GM19099 (cell line): ENCODE measurements around the gene C1QL1.

Source experiments
- POLR2A ChIP-seq: IDR thresholded peaks from 3 replicates; pipeline ENCODE4 v1.6.1; 2011; ENCODE audit warnings: low read depth; ENCODE audit not compliant: insufficient read length; ENCODE audit errors: extremely low read depth

C1QL1 gene

DNA sequence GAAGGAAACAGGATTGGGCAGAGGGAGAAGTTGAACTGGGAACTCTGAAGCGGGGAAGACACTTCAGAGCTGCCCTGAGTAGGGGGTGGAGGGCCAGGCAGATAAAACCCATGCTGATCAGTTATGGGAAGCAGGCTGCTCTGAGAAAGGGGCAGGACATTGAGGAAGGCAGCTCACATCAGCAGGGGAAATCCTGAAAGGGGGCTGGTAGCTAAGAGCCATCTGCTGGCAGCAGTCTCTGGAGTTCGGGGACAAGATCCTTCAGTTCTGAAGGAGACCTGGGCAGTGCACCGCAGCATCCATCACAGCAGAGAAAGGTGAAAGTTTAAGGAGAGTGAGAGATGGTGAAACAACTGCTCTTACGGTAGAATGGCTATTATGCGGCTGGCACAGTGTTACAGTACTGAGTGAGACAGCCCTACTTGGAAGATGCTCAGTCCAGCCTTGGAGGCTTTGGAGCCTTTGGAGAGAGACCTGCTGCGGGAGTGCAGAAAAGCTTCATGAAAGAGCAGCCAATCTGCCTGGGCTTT is 15.1 kb downstream of the C1QL1 start:
- no peak for TF ChIP-seq POLR2A

DNA sequence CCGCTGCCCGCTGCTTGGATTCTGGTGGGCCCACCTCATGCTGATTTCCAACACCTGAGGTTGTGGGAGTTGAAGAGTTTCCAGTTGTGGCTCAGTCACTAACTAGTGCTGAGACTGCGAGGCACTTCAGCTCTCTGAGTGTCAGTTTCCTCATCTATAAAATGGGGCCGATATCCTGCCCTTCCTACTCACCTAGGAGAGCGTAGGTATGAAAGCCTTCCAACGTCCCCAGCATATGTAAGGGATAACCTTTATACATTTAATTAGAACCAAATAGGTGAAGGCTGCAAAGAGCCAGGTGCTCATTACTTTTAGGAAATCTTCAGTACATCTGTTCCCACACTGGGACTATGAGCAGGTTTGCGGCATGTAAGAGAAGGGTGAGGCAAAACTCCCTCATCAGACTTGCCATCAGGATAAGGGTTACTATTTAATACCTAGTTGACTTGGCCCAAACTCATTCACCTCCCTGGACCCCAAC is 19.7 kb downstream of the C1QL1 start:
- no peak for TF ChIP-seq POLR2A

DNA sequence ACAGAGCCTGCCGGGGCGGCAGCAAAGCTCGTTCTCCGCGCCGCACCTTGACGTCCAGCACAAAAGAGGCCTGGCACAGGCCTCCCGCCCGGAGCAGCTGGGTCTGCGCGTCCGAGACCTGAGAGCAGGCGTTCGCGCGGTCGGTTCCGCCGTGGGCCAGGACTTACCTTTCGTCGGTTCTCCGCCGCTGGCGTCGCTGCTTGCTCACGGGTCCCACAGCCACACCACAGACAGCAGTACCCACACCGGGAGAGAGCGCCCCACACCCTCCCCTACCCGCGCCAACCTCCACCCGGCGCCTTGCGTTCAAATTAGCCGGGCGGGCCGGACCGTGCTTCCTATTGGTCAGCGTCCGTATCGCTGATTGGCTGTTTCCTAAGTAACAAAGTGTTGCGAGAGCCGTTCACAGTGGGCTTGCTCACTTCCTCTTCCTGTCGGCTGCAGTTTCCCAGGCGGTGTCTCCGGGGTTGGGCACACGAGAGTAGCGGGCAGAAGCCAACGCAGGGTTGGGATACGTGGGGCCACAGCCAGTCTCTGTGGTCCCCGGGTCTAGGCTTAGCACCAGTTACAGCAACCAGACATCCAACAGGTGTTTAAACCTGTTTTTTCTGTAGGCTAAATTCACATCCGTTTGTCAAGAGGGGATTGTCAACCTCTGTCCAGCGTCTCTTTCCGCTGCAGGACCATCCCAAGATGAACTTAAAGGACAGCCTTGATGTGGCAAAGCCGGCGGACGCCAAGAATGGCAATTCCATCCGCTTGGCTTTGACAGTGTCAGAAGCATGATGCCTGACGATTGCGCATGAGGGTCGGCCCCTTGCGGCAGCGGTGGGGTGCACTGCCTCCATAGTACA is 20.4 kb downstream of the C1QL1 start, which contains the start of gene KIF18B:
TSS of gene KIF18B (minus strand) at position 313 of the 854 bp plus-strand sequence. CDS start 11,429 bp downstream, outside the sequence.
- peak; percentile 92 for TF ChIP-seq POLR2A

- TF ChIP-seq POLR2A: no peak
Observed at GRCh38 chr17:44942456-44942855, 25.6 kb downstream of the C1QL1 start.

- TF ChIP-seq POLR2A: no peak
Observed at GRCh38 chr17:44941712-44942331, 26.3 kb downstream of the C1QL1 start.

DNA sequence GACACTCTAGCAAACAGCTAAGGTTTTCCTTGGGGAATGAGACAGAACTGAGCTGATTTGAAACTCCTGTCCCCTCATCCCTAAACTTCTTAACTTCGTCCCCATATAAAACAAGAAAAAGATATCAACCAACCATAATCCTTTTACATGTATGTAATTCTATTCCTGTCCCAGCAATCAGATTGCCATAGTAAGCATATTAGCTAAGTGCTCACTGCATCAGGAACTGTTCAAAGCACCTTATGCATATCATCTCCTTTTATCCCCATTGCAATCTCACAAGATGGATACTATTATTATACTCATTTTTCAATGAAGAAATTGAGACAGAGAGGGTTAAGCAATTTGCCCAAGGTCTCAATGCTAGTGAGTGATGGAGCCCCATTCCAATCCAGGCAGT is 27.3 kb downstream of the C1QL1 start:
- no peak for TF ChIP-seq POLR2A

DNA sequence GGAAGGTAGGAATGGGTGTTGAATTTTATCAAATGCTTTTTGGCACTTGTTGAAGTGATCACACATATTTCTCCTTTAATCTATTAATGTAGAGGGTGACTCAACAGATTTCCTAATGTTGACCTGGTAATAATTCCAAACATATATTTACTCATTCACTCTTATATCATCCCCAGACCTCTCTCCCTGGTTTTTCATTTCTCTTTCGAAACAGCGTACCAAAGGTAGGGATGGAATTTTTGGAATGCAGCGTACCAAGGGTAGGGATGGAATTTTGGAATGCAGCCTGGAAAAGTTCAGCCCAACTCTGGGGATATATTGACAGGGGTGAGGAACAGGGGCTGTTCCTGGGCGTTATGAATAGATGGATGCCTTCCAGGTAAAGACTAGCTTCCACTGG is 27.8 kb downstream of the C1QL1 start:
- no peak for TF ChIP-seq POLR2A

- TF ChIP-seq POLR2A: no peak
Observed at GRCh38 chr17:44935116-44935515, 33.0 kb downstream of the C1QL1 start.

- no peak for TF ChIP-seq POLR2A
Observed at GRCh38 chr17:44934745-44935105, 33.4 kb downstream of the C1QL1 start.

DNA sequence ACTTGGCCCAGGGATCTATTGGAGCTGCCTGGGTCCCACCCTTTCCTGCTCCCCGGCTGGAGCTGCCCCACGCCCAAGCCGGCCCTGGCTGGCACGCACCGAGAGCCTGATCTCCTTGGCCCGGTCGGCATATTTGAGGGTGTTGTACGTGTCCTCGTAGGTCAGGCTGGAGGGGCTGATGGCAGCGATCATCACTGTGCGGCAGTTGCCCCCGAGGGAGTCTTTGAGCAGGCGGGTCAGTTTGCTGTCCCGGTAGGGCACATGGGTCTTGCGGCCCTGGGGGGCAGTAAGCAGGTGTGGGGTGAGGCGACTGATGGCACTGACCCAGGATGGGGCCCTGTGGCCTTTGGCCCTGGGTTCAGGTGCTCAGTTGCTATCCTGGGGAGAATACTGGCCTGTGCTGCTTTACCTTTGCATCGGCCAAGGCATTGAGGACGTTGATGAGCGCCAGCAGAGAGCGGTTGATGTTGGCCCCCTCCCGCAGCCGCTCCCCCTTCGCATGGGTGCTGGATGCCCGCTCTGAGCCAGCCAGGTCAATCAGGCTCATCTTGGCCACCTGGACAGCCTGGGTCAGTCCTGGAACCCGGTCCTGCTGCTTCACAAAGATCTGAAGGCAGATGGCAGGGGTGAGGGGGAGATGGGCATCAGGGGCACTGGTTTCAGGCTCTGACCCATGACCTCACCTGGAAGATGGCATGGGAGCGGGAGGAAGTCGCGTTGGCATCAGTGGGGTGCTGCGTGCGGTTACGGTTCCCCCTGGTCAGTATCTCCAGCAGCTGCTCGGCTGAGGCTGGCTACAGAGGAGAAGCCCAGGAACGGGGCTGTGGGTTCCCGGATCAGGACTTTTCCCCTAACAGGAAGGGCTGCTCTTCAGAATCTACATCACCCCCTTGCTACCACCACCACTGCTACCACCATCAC is 34.0 kb downstream of the C1QL1 start:
- no peak for TF ChIP-seq POLR2A

DNA sequence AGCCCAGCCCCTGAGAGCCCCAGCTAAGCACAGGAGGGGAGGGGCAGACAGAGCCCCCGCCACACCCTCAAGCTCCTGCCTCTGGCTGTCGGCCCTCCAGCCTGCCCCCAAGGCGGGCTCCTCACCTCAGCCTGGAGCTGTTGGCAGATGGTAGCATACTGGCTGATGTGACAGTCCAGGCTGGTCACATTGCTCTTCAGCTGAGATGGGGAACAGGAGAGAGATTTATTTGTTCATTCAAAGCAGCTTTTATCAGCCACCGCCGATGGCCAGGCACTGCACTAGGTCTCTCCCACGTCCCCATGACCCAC is 35.4 kb downstream of the C1QL1 start:
- no peak for TF ChIP-seq POLR2A

- no peak for TF ChIP-seq POLR2A
Observed at GRCh38 chr17:44932096-44932786, 35.9 kb downstream of the C1QL1 start.

- TF ChIP-seq POLR2A: no peak
Observed at GRCh38 chr17:44931376-44931775, 36.7 kb downstream of the C1QL1 start.

DNA sequence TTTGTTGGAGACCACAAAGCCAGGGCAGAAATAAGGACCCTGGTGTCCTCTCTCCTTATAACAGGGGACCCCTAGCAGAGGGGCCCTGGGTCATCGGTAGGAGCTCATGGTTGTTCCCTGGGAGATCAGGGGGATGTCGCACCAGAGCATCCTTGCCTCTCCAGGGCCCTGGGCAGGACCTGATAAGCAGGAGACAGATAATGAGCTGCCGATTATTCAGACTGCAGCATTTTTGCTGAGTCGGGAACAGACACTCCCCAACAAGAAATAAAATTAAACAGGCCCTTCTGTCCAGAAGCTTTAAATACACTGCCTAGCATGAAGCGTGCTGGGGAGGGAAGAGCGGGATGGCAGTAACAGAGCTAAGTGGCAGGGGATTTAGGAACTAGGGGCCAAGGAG is 37.4 kb downstream of the C1QL1 start:
- no peak for TF ChIP-seq POLR2A
